Stimulated activated CD8-positive, alpha-beta memory T cell treated with anti-CD3 and anti-CD28 coated beads, Interleukin-15, amount 100 ng/mL, for 4 hours (primary cell): Measurements from ENCODE around the gene SNAPC4.

Experiments used
- DNase-seq, 2 donors: peaks; one replicate each; pipeline ENCODE4 v3.0.0-alpha.2; 2020; ENCODE audit warnings: low read depth in 2 of 2

The SNAPC4 gene

GRCh38 chr9:136372561-136373299 is 27.2 kb downstream of the SNAPC4 start:
- DNase-seq, result no peak

GRCh38 chr9:136372006-136372405 is 28.0 kb downstream of the SNAPC4 start:
- no peak for DNase-seq

- DNase-seq, result no peak
These were observed 28.5 kb downstream of the SNAPC4 start for GRCh38 chr9:136371533-136371880.

GRCh38 chr9:136370687-136371532 is 29.1 kb downstream of the SNAPC4 start:
- DNase-seq, result no peak

- DNase-seq, result no peak
These were observed 29.9 kb downstream of the SNAPC4 start for GRCh38 chr9:136370037-136370436.

GRCh38 chr9:136368190-136368589 is 31.8 kb downstream of the SNAPC4 start:
- no peak for DNase-seq

GRCh38 chr9:136367296-136368145 is 32.4 kb downstream of the SNAPC4 start:
- no peak for DNase-seq

- no peak for DNase-seq
These were observed 33.1 kb downstream of the SNAPC4 start for GRCh38 chr9:136366826-136367225.

- no peak for DNase-seq
These were observed 34.2 kb downstream of the SNAPC4 start for GRCh38 chr9:136365775-136366222.

- no peak for DNase-seq
These were observed 34.8 kb downstream of the SNAPC4 start for GRCh38 chr9:136364942-136365774.

GRCh38 chr9:136363949-136364748 is 35.8 kb downstream of the SNAPC4 start:
- DNase-seq, result no peak

- peak; percentile 86 to 87 for DNase-seq
These were observed 36.6 kb downstream of the SNAPC4 start, which contains the start of gene DNLZ for GRCh38 chr9:136363106-136363948. DNLZ (minus strand) TSS chr9:136363744; CDS start chr9:136363714, 30 bp downstream.

GRCh38 chr9:136362450-136362784 is 37.6 kb downstream of the SNAPC4 start:
- no peak for DNase-seq

- DNase-seq, result no peak
These were observed 38.1 kb downstream of the SNAPC4 start for GRCh38 chr9:136361754-136362449.

GRCh38 chr9:136361047-136361753 is 38.8 kb downstream of the SNAPC4 start:
- no peak for DNase-seq

- DNase-seq, result no peak
These were observed 39.9 kb downstream of the SNAPC4 start for GRCh38 chr9:136359774-136360718.

GRCh38 chr9:136358888-136359287 is 41.1 kb downstream of the SNAPC4 start:
- DNase-seq, result no peak
